Smooth muscle cell (in vitro differentiated cells): Measurements from ENCODE around the gene CCDC38. TPM values are rescaled to one million over a fixed set of nuclear protein-coding genes. Genes with fewer than 3 reads are reported as not detected.

Source experiments
- DNase-seq: peaks from one replicate; lab custom pipeline; 2025; ENCODE audit not compliant: unreplicated experiment; lab: John Stamatoyannopoulos, UW
- H2AFZ ChIP-seq: fragments of 200-600 bp; sonication (generic); 2 replicates; pipeline ENCODE4 v1.6.0; 2016; ENCODE audit warnings: antibody characterized with exemption, low read depth, mild to moderate bottlenecking
- H3F3A ChIP-seq: fragments of 200-600 bp; sonication (generic); 2 replicates; pipeline ENCODE4 v1.6.0; 2017; ENCODE audit warnings: antibody characterized with exemption, low read depth
- H3K27ac ChIP-seq: fragments of 200-600 bp; sonication (generic); 2 replicates; pipeline ENCODE4 v1.5.1; 2016; ENCODE audit warnings: low read depth, mild to moderate bottlenecking
- H3K27me3 ChIP-seq: fragments of 200-600 bp; sonication (generic); 2 replicates; pipeline ENCODE4 v1.6.1; 2016; ENCODE audit warnings: low read depth, mild to moderate bottlenecking
- H3K36me3 ChIP-seq: fragments of 200-600 bp; sonication (generic); 2 replicates; pipeline ENCODE4 v1.5.1; 2016; ENCODE audit warnings: low read depth
- H3K4me1 ChIP-seq: fragments of 200-600 bp; sonication (generic); 2 replicates; pipeline ENCODE4 v1.5.1; 2016; ENCODE audit warnings: low read depth
- H3K4me2 ChIP-seq: fragments of 200-600 bp; sonication (generic); 2 replicates; pipeline ENCODE4 v1.6.0; 2016; ENCODE audit warnings: mild to moderate bottlenecking
- H3K4me3 ChIP-seq: fragments of 200-600 bp; sonication (generic); 2 replicates; pipeline ENCODE4 v1.5.1; 2016; ENCODE audit warnings: mild to moderate bottlenecking
- H3K79me2 ChIP-seq: fragments of 200-600 bp; sonication (generic); 2 replicates; pipeline ENCODE4 v1.6.0; 2016; ENCODE audit warnings: low read depth, mild to moderate bottlenecking
- H3K9ac ChIP-seq: fragments of 200-600 bp; sonication (generic); 2 replicates; pipeline ENCODE4 v1.6.0; 2016; ENCODE audit warnings: low read depth
- H3K9me3 ChIP-seq: fragments of 200-600 bp; sonication (generic); replicated peaks from 2 replicates; pipeline ENCODE4 v1.5.1; 2016; ENCODE audit warnings: low read depth
- H4K20me1 ChIP-seq: fragments of 200-600 bp; sonication (generic); 2 replicates; pipeline ENCODE4 v1.6.0; 2016; ENCODE audit warnings: low read depth
- CTCF ChIP-seq: fragments of 200-600 bp; sonication (generic); IDR thresholded peaks from 2 replicates; pipeline ENCODE4 v1.5.1; 2017; ENCODE audit warnings: borderline replicate concordance, mild to moderate bottlenecking, antibody characterized with exemption; ENCODE audit not compliant: insufficient read depth, poor library complexity, severe bottlenecking
- WGBS: methylation state at CpG from one replicate; pipeline ENCODE4 v1.1.7; 2016; ENCODE audit warnings: low lambda C conversion rate; 5-methylcytosine and 5-hydroxymethylcytosine counted together
- polyA plus RNA-seq: library from polyadenylated mRNA; unstranded; fragments of >200 nt; fragmentation: Nextera tagmentation; extraction: Ambion mirVana; gene quantifications from 2 replicates; pipeline ENCODE4 v1.2.1, GENCODE V29; 2016
- total RNA-seq: library from RNA; depleted of rRNA; stranded (reverse); fragments of >200 nt; gene quantifications from 2 replicates; pipeline ENCODE4 v1.2.3, GENCODE V29; 2014

The CCDC38 gene
- total and polyA plus RNA-seq, 2 experiments from 2014 or later: 0.39 TPM; not detected in 1

DNA sequence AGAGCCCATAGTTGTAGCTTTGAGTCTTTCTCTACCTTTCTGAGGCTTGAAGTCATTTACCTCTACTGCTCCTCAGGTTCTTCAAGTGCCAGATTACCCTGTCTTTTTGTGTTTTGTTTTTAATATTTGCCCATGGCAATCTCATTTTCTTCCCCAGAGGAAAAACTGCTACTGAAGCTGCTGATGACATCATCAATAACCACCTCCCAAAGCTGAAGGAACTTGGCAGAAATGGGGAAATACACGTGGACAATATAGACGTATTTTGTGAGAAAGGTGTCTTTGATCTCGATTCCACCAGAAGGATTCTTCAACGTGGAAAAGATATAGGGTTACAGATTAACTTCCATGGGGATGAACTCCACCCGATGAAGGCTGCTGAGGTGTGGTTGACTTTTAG, 17.8 kb upstream of the CCDC38 start:
- DNase-seq: no peak
- H3K9me3 ChIP-seq: no peaks in the 10 kb centered on the region
- no peak for TF ChIP-seq CTCF
- H3F3A ChIP-seq: no peaks in the 10 kb centered on the region
- H3K36me3 ChIP-seq: no peaks in the 10 kb centered on the region
- no peaks in the 10 kb centered on the region for H3K27me3 ChIP-seq
- no peaks in the 10 kb centered on the region for H4K20me1 ChIP-seq
- no peak overlapping the region for H3K27ac ChIP-seq
- 85% methylated on average over 5 of the region's 5 CpGs for WGBS
- no peak overlapping the region for H3K4me3 ChIP-seq
- H3K79me2 ChIP-seq: no peaks in the 10 kb centered on the region
- H3K4me1 ChIP-seq: peaks cover 12% of the 10 kb centered on the region
- H2AFZ ChIP-seq: no peak overlapping the region
- H3K4me2 ChIP-seq: no peak overlapping the region
- H3K9ac ChIP-seq: no peak overlapping the region

DNA sequence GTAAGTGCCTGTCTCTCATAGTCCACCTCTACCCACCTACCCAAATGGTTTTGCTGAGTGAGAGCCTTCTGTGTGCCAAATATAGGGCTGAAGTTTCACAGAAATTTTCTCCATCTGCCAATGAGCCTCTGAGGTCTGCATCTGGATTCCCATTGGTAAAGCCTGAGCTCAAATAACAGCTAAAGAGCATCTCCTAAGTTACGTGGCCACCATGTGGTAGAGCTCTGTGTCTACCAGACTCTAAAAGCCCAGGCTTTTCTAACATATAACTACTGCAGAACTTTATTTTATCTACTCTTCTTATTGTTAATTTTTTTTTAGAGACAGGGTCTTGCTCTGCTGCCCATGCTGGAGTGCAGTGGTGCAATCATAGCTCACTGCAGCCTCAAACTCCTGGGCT, 16.7 kb upstream of the CCDC38 start:
- Histone ChIP-seq H3K4me2 (no peak overlapping the region), H3K9me3 (no peaks in the 10 kb centered on the region), H2AFZ (no peak overlapping the region), H3K4me1 (peaks cover 12% of the 10 kb centered on the region), H3K79me2 (no peaks in the 10 kb centered on the region), H3F3A (no peaks in the 10 kb centered on the region), H3K36me3 (no peaks in the 10 kb centered on the region), H3K27me3 (no peaks in the 10 kb centered on the region), H3K9ac (no peak overlapping the region), H4K20me1 (no peaks in the 10 kb centered on the region), H3K4me3 (no peak overlapping the region), H3K27ac (no peak overlapping the region)
- no peak for DNase-seq
- no peak for TF ChIP-seq CTCF
- WGBS: 78% methylated on average over 1 of the region's 1 CpG

DNA sequence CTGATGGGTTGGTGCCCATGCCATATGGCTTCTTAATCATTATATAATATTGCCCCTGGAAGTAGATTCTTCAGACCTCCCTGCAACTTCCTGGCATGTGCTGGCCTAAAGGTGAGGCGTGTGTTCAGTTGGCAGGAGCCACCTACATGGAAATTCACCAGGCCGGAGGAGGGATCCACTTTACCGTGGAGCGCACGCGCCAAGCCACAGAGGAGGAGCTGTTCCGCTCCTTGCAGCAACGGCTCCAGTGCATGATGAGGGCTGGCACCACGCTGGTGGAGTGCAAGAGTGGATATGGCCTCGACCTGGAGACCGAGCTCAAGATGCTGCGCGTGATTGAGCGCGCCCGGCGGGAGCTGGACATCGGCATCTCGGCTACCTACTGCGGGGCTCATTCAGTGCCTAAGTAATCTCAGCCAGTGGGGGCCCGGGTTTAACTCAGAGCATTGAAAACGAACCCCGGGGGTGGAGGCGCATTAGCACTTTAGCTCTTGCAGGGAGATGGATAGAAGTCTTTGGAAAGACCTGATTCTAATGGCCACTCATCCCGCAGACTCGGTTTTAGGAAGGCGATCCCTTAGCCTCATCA, 14.2 kb upstream of the CCDC38 start:
- H3K27me3 ChIP-seq: no peaks in the 10 kb centered on the region
- H3K9ac ChIP-seq: no peak overlapping the region
- no peaks in the 10 kb centered on the region for H3F3A ChIP-seq
- H4K20me1 ChIP-seq: no peaks in the 10 kb centered on the region
- H3K4me1 ChIP-seq: peaks cover 22% of the 10 kb centered on the region
- H2AFZ ChIP-seq: no peak overlapping the region
- no peaks in the 10 kb centered on the region for H3K9me3 ChIP-seq
- no peaks in the 10 kb centered on the region for H3K79me2 ChIP-seq
- H3K4me2 ChIP-seq: no peak overlapping the region
- DNase-seq: no peak
- TF ChIP-seq CTCF: no peak
- H3K27ac ChIP-seq: no peak overlapping the region
- 94% methylated on average over 27 of the region's 27 CpGs for WGBS
- H3K36me3 ChIP-seq: no peaks in the 10 kb centered on the region
- no peak overlapping the region for H3K4me3 ChIP-seq

DNA sequence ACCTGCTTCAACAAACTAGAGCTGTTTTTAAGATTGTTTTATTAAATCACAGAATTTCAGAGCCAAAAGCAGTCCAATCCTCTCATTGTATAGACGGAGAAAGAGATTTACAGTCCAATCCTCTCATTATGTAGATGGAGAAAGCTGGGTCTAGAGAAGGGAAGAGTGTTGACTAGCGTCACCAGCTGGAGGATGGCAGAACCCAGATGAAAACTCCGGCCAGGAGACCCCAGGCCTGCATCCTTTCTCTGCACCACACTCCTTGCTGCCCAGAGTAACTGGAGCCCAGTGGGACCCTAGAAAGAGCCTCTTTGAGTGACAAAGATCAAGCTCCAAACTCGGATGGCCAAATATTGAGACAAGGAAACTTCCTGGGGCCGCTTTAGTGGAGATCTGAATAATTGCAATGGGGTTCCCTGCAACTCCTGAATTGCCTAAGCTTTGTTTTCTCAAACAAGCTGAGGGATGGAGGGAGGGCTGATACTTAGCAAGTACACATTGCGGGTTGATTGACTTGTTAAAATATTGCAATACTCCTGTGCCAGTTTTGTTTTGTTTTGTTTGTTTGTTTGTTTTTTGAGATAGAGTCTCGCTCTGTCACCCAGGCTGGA, 13.2 kb upstream of the CCDC38 start:
- no peak for TF ChIP-seq CTCF
- H3K36me3 ChIP-seq: no peaks in the 10 kb centered on the region
- H2AFZ ChIP-seq: no peak overlapping the region
- H3K79me2 ChIP-seq: no peaks in the 10 kb centered on the region
- no peak for DNase-seq
- H3K27ac ChIP-seq: no peak overlapping the region
- no peaks in the 10 kb centered on the region for H3F3A ChIP-seq
- no peak overlapping the region for H3K9ac ChIP-seq
- H3K4me3 ChIP-seq: no peak overlapping the region
- no peaks in the 10 kb centered on the region for H3K9me3 ChIP-seq
- H4K20me1 ChIP-seq: no peaks in the 10 kb centered on the region
- peaks cover 22% of the 10 kb centered on the region for H3K4me1 ChIP-seq
- H3K27me3 ChIP-seq: no peaks in the 10 kb centered on the region
- 93% methylated on average over 7 of the region's 7 CpGs for WGBS
- no peak overlapping the region for H3K4me2 ChIP-seq
